SK-N-SH (cell line): ENCODE data around the gene SERPINB5. TPM values are rescaled to one million over a fixed set of nuclear protein-coding genes. Genes with fewer than 3 reads are reported as not detected.

Experiments
- CTCF ChIA-PET: fragments of 300-600, 350-600 bp; formaldehyde crosslinking; extraction: SDS; loops from one replicate; lab custom pipeline; 2021; lab: Yijun Ruan, JAX
- POLR2A ChIA-PET: fragments of 350-600 bp; sonication (Branson Sonifier 250); formaldehyde crosslinking; extraction: SDS; loops from one replicate; lab custom pipeline; 2020; ENCODE audit warnings: antibody characterized with exemption, inconsistent platforms; lab: Yijun Ruan, JAX
- DNase-seq: peaks from one replicate; pipeline ENCODE4 v3.0.0; 2012
- H2AFZ ChIP-seq: fragments of 200-600 bp; sonication (generic); 2 replicates; pipeline ENCODE4 v1.8.1; 2016; ENCODE audit warnings: antibody characterized with exemption, mild to moderate bottlenecking, low read depth
- H3F3A ChIP-seq: fragments of 200-600 bp; sonication (generic); replicated peaks from 2 replicates; pipeline ENCODE3; 2016; ENCODE audit warnings: antibody characterized with exemption, mild to moderate bottlenecking; ENCODE audit not compliant: insufficient read depth
- H3K27ac ChIP-seq, 2 experiments: fragments of 200-500 bp in 1 of 2; fragments of 200-600 bp in 1 of 2; sonication (Bioruptor generic) in 1 of 2; sonication (generic), shearing (Covaris generic) in 1 of 2; 2 replicates each; pipeline versions ENCODE4 v1.5.1 to v1.6.1; 2014 to 2016; ENCODE audit warnings: low read depth in 2 of 2, inconsistent platforms in 1 of 2, low read length in 1 of 2, mild to moderate bottlenecking in 1 of 2, mixed read lengths in 1 of 2
- H3K27me3 ChIP-seq: fragments of 200-600 bp; sonication (generic), shearing (Covaris generic); 2 replicates; pipeline ENCODE4 v1.6.1; 2016; ENCODE audit warnings: mixed run types; ENCODE audit not compliant: insufficient read depth
- H3K36me3 ChIP-seq, 2 experiments: fragments of 200-500 bp in 1 of 2; fragments of 200-600 bp in 1 of 2; sonication (Bioruptor generic) in 1 of 2; sonication (generic) in 1 of 2; replicated peaks in 1 of 2; 2 replicates each; pipeline versions ENCODE3 to v1.5.1; 2014 to 2016; ENCODE audit warnings: low read length in 1 of 2, mild to moderate bottlenecking in 1 of 2; ENCODE audit not compliant: insufficient read depth in 2 of 2, control insufficient read depth in 1 of 2
- H3K4me1 ChIP-seq, 2 experiments: fragments of 200-500 bp in 1 of 2; fragments of 200-600 bp in 1 of 2; sonication (Bioruptor generic) in 1 of 2; sonication (generic), shearing (Covaris generic) in 1 of 2; 2 replicates each; pipeline versions ENCODE4 v1.5.1 to v1.6.1; 2014 to 2016; ENCODE audit warnings: low read depth in 1 of 2, low read length in 1 of 2, mixed run types in 1 of 2; ENCODE audit not compliant: insufficient read depth in 2 of 2, control insufficient read depth in 1 of 2
- H3K4me2 ChIP-seq: fragments of 200-600 bp; sonication (generic), shearing (Covaris generic); 2 replicates; pipeline ENCODE4 v1.6.1; 2017; ENCODE audit warnings: mixed run types
- H3K4me3 ChIP-seq, 2 experiments: fragments of 200-500 bp in 1 of 2; fragments of 200-600 bp in 1 of 2; sonication (Bioruptor generic) in 1 of 2; sonication (generic), shearing (Covaris generic) in 1 of 2; 2 replicates each; pipeline versions ENCODE4 v1.5.1 to v1.8.1; 2014 to 2016; ENCODE audit warnings: low read depth in 2 of 2, inconsistent platforms in 1 of 2, low read length in 1 of 2, mild to moderate bottlenecking in 1 of 2, mixed read lengths in 1 of 2, moderate library complexity in 1 of 2
- H3K79me2 ChIP-seq: fragments of 200-600 bp; sonication (generic); 2 replicates; pipeline ENCODE4 v1.8.1; 2017; ENCODE audit warnings: mild to moderate bottlenecking; ENCODE audit not compliant: insufficient read depth
- H3K9ac ChIP-seq: fragments of 200-600 bp; sonication (generic); 2 replicates; pipeline ENCODE4 v1.6.1; 2017; ENCODE audit warnings: mixed run types
- H3K9me2 ChIP-seq: fragments of 200-600 bp; sonication (generic); 2 replicates; pipeline ENCODE4 v1.6.1; 2017; ENCODE audit warnings: mixed run types
- H3K9me3 ChIP-seq: fragments of 200-600 bp; sonication (generic); 2 replicates; pipeline ENCODE4 v1.6.1; 2017; ENCODE audit warnings: mixed run types, mild to moderate bottlenecking, moderate library complexity
- H4K20me1 ChIP-seq: fragments of 200-600 bp; sonication (generic); 2 replicates; pipeline ENCODE4 v1.6.1; 2017; ENCODE audit warnings: mild to moderate bottlenecking, mixed run types; ENCODE audit not compliant: insufficient read depth
- CHD2 ChIP-seq: fragments of 150-350 bp; IDR thresholded peaks from 2 replicates; pipeline ENCODE4 v1.6.1; 2018; ENCODE audit warnings: low read length; ENCODE audit not compliant: partially characterized antibody
- CTCF ChIP-seq: fragments of 200-600 bp; sonication (generic); IDR thresholded peaks from 2 replicates; pipeline ENCODE4 v1.6.1; 2017; ENCODE audit warnings: antibody characterized with exemption, mild to moderate bottlenecking, moderate library complexity
- ELF1 ChIP-seq: IDR thresholded peaks from 2 replicates; pipeline ENCODE4 v1.4.0; 2012
- EP300 ChIP-seq, 2 experiments: IDR thresholded peaks; 2 replicates each; pipeline versions ENCODE4 v1.4.0 to v1.6.1; 2012; ENCODE audit warnings: borderline replicate concordance in 1 of 2, low read depth in 1 of 2, low read length in 1 of 2
- FOSL2 ChIP-seq: IDR thresholded peaks from 2 replicates; pipeline ENCODE4 v1.4.0; 2012; ENCODE audit warnings: low read depth, mild to moderate bottlenecking, moderate library complexity, borderline replicate concordance
- GABPA ChIP-seq: IDR thresholded peaks from 2 replicates; pipeline ENCODE4 v1.4.0; 2012; ENCODE audit warnings: low read depth, mild to moderate bottlenecking
- IRF3 ChIP-seq: fragments of 150-350 bp; IDR thresholded peaks from 2 replicates; pipeline ENCODE4 v1.6.1; 2016; ENCODE audit warnings: mild to moderate bottlenecking, low read depth, low read length
- MEF2A ChIP-seq: IDR thresholded peaks from 2 replicates; pipeline ENCODE4 v1.4.0; 2012; ENCODE audit warnings: low read depth, borderline replicate concordance
- NFIC ChIP-seq: IDR thresholded peaks from 2 replicates; pipeline ENCODE4 v1.4.0; 2012; ENCODE audit warnings: borderline replicate concordance
- POLR2AphosphoS5 ChIP-seq: IDR thresholded peaks from 2 replicates; pipeline ENCODE4 v1.6.1; 2012; ENCODE audit warnings: low read depth, low read length
- RAD21 ChIP-seq: IDR thresholded peaks from 2 replicates; pipeline ENCODE4 v1.6.1; 2012; ENCODE audit warnings: mild to moderate bottlenecking, low read length
- RCOR1 ChIP-seq: fragments of 150-350 bp; IDR thresholded peaks from 2 replicates; pipeline ENCODE4 v1.6.1; 2017; ENCODE audit warnings: antibody characterized with exemption, low read length
- RFX5 ChIP-seq: IDR thresholded peaks from 2 replicates; pipeline ENCODE4 v1.6.1; 2012; ENCODE audit warnings: mild to moderate bottlenecking, improper control_type of control experiment, low read length
- SIN3A ChIP-seq: IDR thresholded peaks from 2 replicates; pipeline ENCODE4 v1.6.1; 2012; ENCODE audit warnings: low read depth, mild to moderate bottlenecking, low read length, moderate library complexity, borderline replicate concordance
- TEAD4 ChIP-seq: IDR thresholded peaks from 2 replicates; pipeline ENCODE4 v1.4.0; 2012; ENCODE audit warnings: mild to moderate bottlenecking, borderline replicate concordance; ENCODE audit not compliant: insufficient read depth
- USF2 ChIP-seq: fragments of 150-350 bp; IDR thresholded peaks from 2 replicates; pipeline ENCODE4 v1.6.1; 2017; ENCODE audit warnings: antibody characterized with exemption, low read length, low read depth, borderline replicate concordance
- WGBS: methylation state at CpG from one replicate; pipeline ENCODE4 v1.1.6; 2017; ENCODE audit warnings: low lambda C conversion rate; 5-methylcytosine and 5-hydroxymethylcytosine counted together
- polyA plus RNA-seq, 3 experiments: library from polyadenylated mRNA; depleted of rRNA; stranded (reverse); fragments of >200 nt; gene quantifications; 2 replicates each; pipeline ENCODE4 v1.2.3, GENCODE V29; 2012
- TF ChIP-seq, protein P1 (sequence below): IDR thresholded peaks from 2 replicates; pipeline ENCODE4 v1.4.0; 2012; ENCODE audit warnings: low read depth
- TF ChIP-seq, protein P2 (sequence below): IDR thresholded peaks from 2 replicates; pipeline ENCODE4 v1.6.1; 2012; ENCODE audit warnings: mild to moderate bottlenecking, low read depth, low read length, moderate library complexity
- TF ChIP-seq, protein P3 (sequence below): IDR thresholded peaks from 2 replicates; pipeline ENCODE4 v1.4.0; 2012; ENCODE audit warnings: low read depth, borderline replicate concordance

SERPINB5 gene
- polyA plus RNA-seq, 1 of the 3 experiments (the other 2 are of a cell fraction) = not detected

- H3K27me3 ChIP-seq = peaks cover 19% of the 10 kb centered on the region; the same call in 1 of the 2 replicates
- H3K36me3 ChIP-seq = no peaks in the 10 kb centered on the region
- no peaks in the 10 kb centered on the region for H3K79me2 ChIP-seq
- H3K9me3 ChIP-seq = no peaks in the 10 kb centered on the region
- TF ChIP-seq ELF1 (no peak), FOSL2 (no peak), RAD21 (no peak), CTCF (no peak), IRF3 (no peak), MEF2A (no peak), POLR2AphosphoS5 (no peak), USF2 (no peak), NFIC (no peak), EP300 (IDR thresholded peaks at IDR 0.05; ENCODE audit: borderline replicate concordance in 1 of 2, low read depth in 1 of 2, low read length in 1 of 2) (no peak), SIN3A (no peak), RCOR1 (no peak), RFX5 (no peak), GABPA (no peak), TEAD4 (no peak), CHD2 (no peak)
- TF ChIP-seq, protein P1, sequence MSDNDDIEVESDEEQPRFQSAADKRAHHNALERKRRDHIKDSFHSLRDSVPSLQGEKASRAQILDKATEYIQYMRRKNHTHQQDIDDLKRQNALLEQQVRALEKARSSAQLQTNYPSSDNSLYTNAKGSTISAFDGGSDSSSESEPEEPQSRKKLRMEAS = no peak
- TF ChIP-seq, protein P2, sequence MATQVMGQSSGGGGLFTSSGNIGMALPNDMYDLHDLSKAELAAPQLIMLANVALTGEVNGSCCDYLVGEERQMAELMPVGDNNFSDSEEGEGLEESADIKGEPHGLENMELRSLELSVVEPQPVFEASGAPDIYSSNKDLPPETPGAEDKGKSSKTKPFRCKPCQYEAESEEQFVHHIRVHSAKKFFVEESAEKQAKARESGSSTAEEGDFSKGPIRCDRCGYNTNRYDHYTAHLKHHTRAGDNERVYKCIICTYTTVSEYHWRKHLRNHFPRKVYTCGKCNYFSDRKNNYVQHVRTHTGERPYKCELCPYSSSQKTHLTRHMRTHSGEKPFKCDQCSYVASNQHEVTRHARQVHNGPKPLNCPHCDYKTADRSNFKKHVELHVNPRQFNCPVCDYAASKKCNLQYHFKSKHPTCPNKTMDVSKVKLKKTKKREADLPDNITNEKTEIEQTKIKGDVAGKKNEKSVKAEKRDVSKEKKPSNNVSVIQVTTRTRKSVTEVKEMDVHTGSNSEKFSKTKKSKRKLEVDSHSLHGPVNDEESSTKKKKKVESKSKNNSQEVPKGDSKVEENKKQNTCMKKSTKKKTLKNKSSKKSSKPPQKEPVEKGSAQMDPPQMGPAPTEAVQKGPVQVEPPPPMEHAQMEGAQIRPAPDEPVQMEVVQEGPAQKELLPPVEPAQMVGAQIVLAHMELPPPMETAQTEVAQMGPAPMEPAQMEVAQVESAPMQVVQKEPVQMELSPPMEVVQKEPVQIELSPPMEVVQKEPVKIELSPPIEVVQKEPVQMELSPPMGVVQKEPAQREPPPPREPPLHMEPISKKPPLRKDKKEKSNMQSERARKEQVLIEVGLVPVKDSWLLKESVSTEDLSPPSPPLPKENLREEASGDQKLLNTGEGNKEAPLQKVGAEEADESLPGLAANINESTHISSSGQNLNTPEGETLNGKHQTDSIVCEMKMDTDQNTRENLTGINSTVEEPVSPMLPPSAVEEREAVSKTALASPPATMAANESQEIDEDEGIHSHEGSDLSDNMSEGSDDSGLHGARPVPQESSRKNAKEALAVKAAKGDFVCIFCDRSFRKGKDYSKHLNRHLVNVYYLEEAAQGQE = no peak
- TF ChIP-seq, protein P3, sequence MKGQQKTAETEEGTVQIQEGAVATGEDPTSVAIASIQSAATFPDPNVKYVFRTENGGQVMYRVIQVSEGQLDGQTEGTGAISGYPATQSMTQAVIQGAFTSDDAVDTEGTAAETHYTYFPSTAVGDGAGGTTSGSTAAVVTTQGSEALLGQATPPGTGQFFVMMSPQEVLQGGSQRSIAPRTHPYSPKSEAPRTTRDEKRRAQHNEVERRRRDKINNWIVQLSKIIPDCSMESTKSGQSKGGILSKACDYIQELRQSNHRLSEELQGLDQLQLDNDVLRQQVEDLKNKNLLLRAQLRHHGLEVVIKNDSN = no peak
- TF ChIP-seq, all 33 proteins: peak for 0
- Histone ChIP-seq H3K9me2 (no peaks in the 10 kb centered on the region), H3K4me1 (no peaks in the 10 kb centered on the region), H3K4me3 (no peak overlapping the region), H2AFZ (no peak overlapping the region), H3K4me2 (no peak overlapping the region), H3F3A (no peaks in the 10 kb centered on the region), H3K9ac (no peak overlapping the region), H4K20me1 (no peaks in the 10 kb centered on the region), H3K27ac (no peak overlapping the region)
- 0% methylated on average over 1 of the region's 1 CpG for WGBS
- ChIA-PET CTCF (interaction anchor here (0.9 kb wide), 1 partner anchor 746 kb away, joined by 3 read pairs; no protein-coding TSS in a partner anchor), POLR2A (no interaction called here)
- DNase-seq = no peak
Observed at GRCh38 chr18:63460414-63460813, 16.3 kb upstream of the SERPINB5 start.
